Astrocyte of the cerebellum (primary cell): ENCODE results near the gene CLMN.

Source experiments
- DNase-seq: peaks from one replicate; pipeline ENCODE4 v3.0.0-alpha.2; 2011; ENCODE audit warnings: low read depth
- H3K4me3 ChIP-seq: 2 replicates; pipeline ENCODE4 v1.5.1; 2011; ENCODE audit warnings: mild to moderate bottlenecking, low read depth, low read length, moderate library complexity
- CTCF ChIP-seq: IDR thresholded peaks from 2 replicates; pipeline ENCODE4 v1.5.1; 2012; ENCODE audit warnings: low read length, low read depth, moderate library complexity, mild to moderate bottlenecking; ENCODE audit errors: missing control alignments
- in situ Hi-C: cut with HindIII; loops from 2 replicates; pipeline ENCODE4 v1.10.0; 2017; ENCODE audit warnings: low sequenced_read_pairs

The CLMN gene

DNA sequence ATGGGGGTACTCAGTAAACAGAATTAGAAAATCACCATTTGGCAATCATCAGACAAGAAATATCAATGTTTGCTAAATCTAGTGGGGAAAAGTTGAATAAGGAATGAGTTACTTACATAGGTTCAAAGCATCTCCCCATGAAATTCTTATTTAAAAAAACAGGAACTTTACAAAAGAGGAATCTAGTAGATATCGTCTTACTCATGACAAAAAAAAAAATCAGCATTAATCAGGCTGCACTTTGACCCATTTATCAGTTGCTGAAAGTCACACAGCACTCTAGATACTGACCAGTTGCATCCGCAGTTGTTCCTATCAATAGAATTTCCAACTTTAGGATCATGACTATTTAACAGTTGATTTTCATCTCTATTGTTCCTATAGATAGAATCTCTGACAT, 156.6 kb downstream of the CLMN start:
- DNase-seq = no peak
- in situ Hi-C loops = no loop called here
- no peak overlapping the region for H3K4me3 ChIP-seq
- TF ChIP-seq CTCF = no peak

DNA sequence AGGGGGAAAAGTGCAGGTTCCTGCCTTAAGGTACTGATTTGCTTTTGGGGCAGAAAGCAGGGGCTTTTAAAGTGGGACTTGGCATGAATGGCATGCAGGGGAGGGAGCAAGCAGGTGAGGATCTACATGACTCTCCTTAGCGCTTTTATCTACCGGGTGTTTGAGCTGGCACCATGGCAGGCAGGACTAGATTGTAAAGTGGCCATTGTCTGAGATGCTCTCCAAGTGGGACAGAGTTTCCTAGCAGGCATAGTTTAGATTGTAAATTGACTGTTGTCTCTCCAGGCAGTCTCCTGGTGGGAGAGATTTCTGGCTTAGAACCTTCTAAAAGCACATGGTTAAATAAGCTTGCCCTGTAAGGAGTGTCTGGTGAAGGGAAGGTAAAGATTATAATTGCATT, 157.1 kb downstream of the CLMN start:
- no peak for DNase-seq
- in situ Hi-C loops = no loop called here
- no peak overlapping the region for H3K4me3 ChIP-seq
- TF ChIP-seq CTCF = no peak

- peak within 1 kb of the TSS; percentile 77 for H3K4me3 ChIP-seq
- no peak for TF ChIP-seq CTCF
- peak; percentile 79 for DNase-seq
- in situ Hi-C loops = no loop called here
These were observed 162.2 kb downstream of the CLMN start, which contains the start of gene DICER1 for GRCh38 chr14:95157327-95158189. TSS of gene DICER1 (minus strand) at chr14:95157529. CDS start at chr14:95133458, 24,071 bp downstream.

DNA sequence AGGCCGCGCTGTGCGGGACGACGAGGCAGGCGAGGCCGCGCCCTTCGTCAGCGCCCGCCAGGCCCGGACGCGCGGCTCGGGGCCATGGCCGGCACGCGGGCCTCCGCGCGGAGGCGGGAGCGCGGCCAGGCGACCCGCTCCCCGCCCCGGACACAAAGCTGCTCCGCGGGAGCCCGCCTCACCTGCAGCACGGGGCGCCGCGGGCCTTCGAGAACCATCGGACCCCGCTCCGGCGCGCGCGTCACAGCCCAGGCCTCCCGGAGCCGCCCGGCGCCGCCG, 162.7 kb downstream of the CLMN start:
- DNase-seq = no peak
- TF ChIP-seq CTCF = no peak
- H3K4me3 ChIP-seq = peak overlapping the region; percentile 77
- in situ Hi-C loops = no loop called here

GRCh38 chr14:95156161-95157047, 163.3 kb downstream of the CLMN start:
- DNase-seq = no peak
- no peak for TF ChIP-seq CTCF
- in situ Hi-C loops = no loop called here
- H3K4me3 ChIP-seq = peak overlapping the region; percentile 77

DNA sequence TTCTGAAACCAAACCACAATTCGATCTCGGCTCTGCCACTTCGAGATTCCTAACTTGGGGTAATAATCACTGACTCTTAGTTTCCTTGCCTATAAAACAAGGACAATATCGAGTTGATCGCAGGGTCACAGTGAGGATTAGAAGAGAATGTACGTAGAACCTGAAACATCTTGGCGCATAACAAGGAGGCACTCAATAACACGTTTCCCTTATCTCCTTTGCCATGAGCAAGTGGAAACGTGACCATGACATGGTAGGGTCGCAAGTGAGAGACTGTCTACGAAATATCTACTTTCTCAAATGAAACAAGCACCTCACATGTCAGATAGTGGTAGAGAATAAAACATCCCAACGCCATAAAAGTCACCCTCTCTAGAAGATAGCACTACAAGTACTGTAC, 164.7 kb downstream of the CLMN start:
- H3K4me3 ChIP-seq = no peak overlapping the region
- in situ Hi-C loops = no loop called here
- no peak for DNase-seq
- TF ChIP-seq CTCF = no peak
